Measurements from ENCODE around the gene RXRG. TPM values are rescaled to one million over a fixed set of nuclear protein-coding genes. Genes with fewer than 3 reads are reported as not detected.
A peak's percentile ranks its signal among the peaks of the same experiment; 100 is the strongest.

The RXRG gene
- total RNA-seq, 1 experiment from 2014 or later, result not detected

GRCh38 chr1:165356876-165357275 is 88.0 kb downstream of the RXRG start:
- POLR2A ChIA-PET (ENCODE audit: low non-redundant PET), result no interaction called here
- TF ChIP-seq EZH2 (IDR thresholded peaks at IDR 0.05; ENCODE audit: borderline replicate concordance, low read depth, low read length, poor library complexity, severe bottlenecking), result no peak
- TF ChIP-seq CTCF (conservative IDR thresholded peaks at IDR 0.05; ENCODE audit: low read depth, low read length), result no peak
- Histone ChIP-seq H3K4me3 (ENCODE audit: low read depth, low read length, poor library complexity, severe bottlenecking) (peak overlapping the region; percentile 34), H3K27me3 (replicated peaks; ENCODE audit: insufficient read depth, low read depth, low read length, poor library complexity) (peaks cover 73% of the 10 kb centered on the region), H3K36me3 (ENCODE audit: insufficient read depth, low read length, poor library complexity, severe bottlenecking) (no peaks in the 10 kb centered on the region), H3K9me3 (ENCODE audit: low read depth, low read length, poor library complexity, severe bottlenecking) (no peaks in the 10 kb centered on the region), H3K4me1 (ENCODE audit: insufficient read depth, low read length, poor library complexity, severe bottlenecking) (peaks cover 3% of the 10 kb centered on the region), H3K27ac (ENCODE audit: low read depth, low read length, poor library complexity, severe bottlenecking) (no peak overlapping the region)
- DNase-seq (ENCODE audit: low spot score), result no peak
- intact Hi-C loops (cut with micrococcal nuclease; ENCODE audit: unreplicated experiment), result no loop called here
- no TSS peak for BruUV-seq (replicated peaks)
- CTCF ChIA-PET, result no interaction called here

GRCh38 chr1:165355977-165356811 is 88.7 kb downstream of the RXRG start, which contains the start of gene LMX1A:
Gene LMX1A, minus strand, starts transcription at chr1:165356715. Its CDS starts 1,156 bp downstream, at chr1:165355559.
- BruUV-seq (replicated peaks), result no TSS peak

More at GRCh38 chr1:165355977-165356811, 88.7 kb downstream of the RXRG start, which contains the start of gene LMX1A:
- intact Hi-C loops (cut with micrococcal nuclease; ENCODE audit: unreplicated experiment), result no loop called here
- Histone ChIP-seq H3K27ac (ENCODE audit: low read depth, low read length, poor library complexity, severe bottlenecking) (no peak within 1 kb of the TSS), H3K27me3 (replicated peaks; ENCODE audit: insufficient read depth, low read depth, low read length, poor library complexity) (peaks cover 80% of the 10 kb centered on the region), H3K4me3 (ENCODE audit: low read depth, low read length, poor library complexity, severe bottlenecking) (peak within 1 kb of the TSS; percentile 34), H3K4me1 (ENCODE audit: insufficient read depth, low read length, poor library complexity, severe bottlenecking) (peaks cover 3% of the 10 kb centered on the region), H3K36me3 (ENCODE audit: insufficient read depth, low read length, poor library complexity, severe bottlenecking) (no peaks in the 10 kb centered on the region), H3K9me3 (ENCODE audit: low read depth, low read length, poor library complexity, severe bottlenecking) (no peaks in the 10 kb centered on the region)
- TF ChIP-seq EZH2 (IDR thresholded peaks at IDR 0.05; ENCODE audit: borderline replicate concordance, low read depth, low read length, poor library complexity, severe bottlenecking) (peak; percentile 93), CTCF (conservative IDR thresholded peaks at IDR 0.05; ENCODE audit: low read depth, low read length) (no peak)
- POLR2A ChIA-PET (ENCODE audit: low non-redundant PET), result no interaction called here
- CTCF ChIA-PET, result no interaction called here
- DNase-seq (ENCODE audit: low spot score), result peak; percentile 24

All from A673 (cell line).